Smooth muscle cell (in vitro differentiated cells): ENCODE results near the gene RPL37A. TPM values are rescaled to one million over a fixed set of nuclear protein-coding genes. Genes with fewer than 3 reads are reported as not detected.

Source experiments
- DNase-seq: peaks from one replicate; lab custom pipeline; 2025; ENCODE audit not compliant: unreplicated experiment; lab: John Stamatoyannopoulos, UW
- H2AFZ ChIP-seq: fragments of 200-600 bp; sonication (generic); 2 replicates; pipeline ENCODE4 v1.6.0; 2016; ENCODE audit warnings: antibody characterized with exemption, low read depth, mild to moderate bottlenecking
- H3F3A ChIP-seq: fragments of 200-600 bp; sonication (generic); 2 replicates; pipeline ENCODE4 v1.6.0; 2017; ENCODE audit warnings: antibody characterized with exemption, low read depth
- H3K27ac ChIP-seq: fragments of 200-600 bp; sonication (generic); 2 replicates; pipeline ENCODE4 v1.5.1; 2016; ENCODE audit warnings: low read depth, mild to moderate bottlenecking
- H3K27me3 ChIP-seq: fragments of 200-600 bp; sonication (generic); 2 replicates; pipeline ENCODE4 v1.6.1; 2016; ENCODE audit warnings: low read depth, mild to moderate bottlenecking
- H3K36me3 ChIP-seq: fragments of 200-600 bp; sonication (generic); 2 replicates; pipeline ENCODE4 v1.5.1; 2016; ENCODE audit warnings: low read depth
- H3K4me1 ChIP-seq: fragments of 200-600 bp; sonication (generic); 2 replicates; pipeline ENCODE4 v1.5.1; 2016; ENCODE audit warnings: low read depth
- H3K4me2 ChIP-seq: fragments of 200-600 bp; sonication (generic); 2 replicates; pipeline ENCODE4 v1.6.0; 2016; ENCODE audit warnings: mild to moderate bottlenecking
- H3K4me3 ChIP-seq: fragments of 200-600 bp; sonication (generic); 2 replicates; pipeline ENCODE4 v1.5.1; 2016; ENCODE audit warnings: mild to moderate bottlenecking
- H3K79me2 ChIP-seq: fragments of 200-600 bp; sonication (generic); 2 replicates; pipeline ENCODE4 v1.6.0; 2016; ENCODE audit warnings: low read depth, mild to moderate bottlenecking
- H3K9ac ChIP-seq: fragments of 200-600 bp; sonication (generic); 2 replicates; pipeline ENCODE4 v1.6.0; 2016; ENCODE audit warnings: low read depth
- H3K9me3 ChIP-seq: fragments of 200-600 bp; sonication (generic); replicated peaks from 2 replicates; pipeline ENCODE4 v1.5.1; 2016; ENCODE audit warnings: low read depth
- H4K20me1 ChIP-seq: fragments of 200-600 bp; sonication (generic); 2 replicates; pipeline ENCODE4 v1.6.0; 2016; ENCODE audit warnings: low read depth
- WGBS: methylation state at CpG from one replicate; pipeline ENCODE4 v1.1.7; 2016; ENCODE audit warnings: low lambda C conversion rate; 5-methylcytosine and 5-hydroxymethylcytosine counted together
- polyA plus RNA-seq: library from polyadenylated mRNA; unstranded; fragments of >200 nt; fragmentation: Nextera tagmentation; extraction: Ambion mirVana; gene quantifications from 2 replicates; pipeline ENCODE4 v1.2.1, GENCODE V29; 2016
- total RNA-seq: library from RNA; depleted of rRNA; stranded (reverse); fragments of >200 nt; gene quantifications from 2 replicates; pipeline ENCODE4 v1.2.3, GENCODE V29; 2014
- TF ChIP-seq, protein P1 (sequence below): fragments of 200-600 bp; sonication (generic); IDR thresholded peaks from 2 replicates; pipeline ENCODE4 v1.5.1; 2017; ENCODE audit warnings: borderline replicate concordance, mild to moderate bottlenecking, antibody characterized with exemption; ENCODE audit not compliant: insufficient read depth, poor library complexity, severe bottlenecking

Gene RPL37A
- total and polyA plus RNA-seq, 2 experiments from 2014 or later = 1,221 to 1,842 TPM

DNA sequence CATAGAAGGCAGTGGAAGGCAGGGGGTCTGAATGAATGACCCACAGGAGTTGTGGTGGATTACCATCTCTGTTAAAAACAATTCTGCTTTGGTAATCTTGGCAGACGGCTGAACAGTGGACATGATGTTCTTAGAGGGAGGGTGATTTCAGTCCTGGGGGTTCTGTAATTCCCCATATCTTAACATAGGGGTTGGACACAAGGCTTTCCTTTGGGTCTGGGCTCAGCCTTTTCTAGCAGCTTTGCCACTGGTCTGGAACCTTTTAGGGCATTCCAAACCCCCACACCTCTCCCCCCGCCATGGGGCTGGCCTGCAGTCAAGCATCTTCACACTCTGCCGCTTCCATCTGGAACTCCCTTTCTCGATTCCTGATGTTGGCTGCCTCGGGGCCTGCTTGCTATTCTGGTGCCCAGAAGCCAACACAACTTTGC lies 50.3 kb downstream of the RPL37A start:
- Histone ChIP-seq H3F3A (peaks cover 3% of the 10 kb centered on the region), H3K79me2 (no peaks in the 10 kb centered on the region), H3K27me3 (no peaks in the 10 kb centered on the region), H3K27ac (no peak overlapping the region), H4K20me1 (no peaks in the 10 kb centered on the region), H2AFZ (no peak overlapping the region), H3K4me2 (no peak overlapping the region), H3K4me1 (no peaks in the 10 kb centered on the region), H3K9me3 (no peaks in the 10 kb centered on the region), H3K9ac (no peak overlapping the region), H3K36me3 (no peaks in the 10 kb centered on the region), H3K4me3 (no peak overlapping the region)
- WGBS = 97% methylated on average over 5 of the region's 5 CpGs
- TF ChIP-seq, protein P1, sequence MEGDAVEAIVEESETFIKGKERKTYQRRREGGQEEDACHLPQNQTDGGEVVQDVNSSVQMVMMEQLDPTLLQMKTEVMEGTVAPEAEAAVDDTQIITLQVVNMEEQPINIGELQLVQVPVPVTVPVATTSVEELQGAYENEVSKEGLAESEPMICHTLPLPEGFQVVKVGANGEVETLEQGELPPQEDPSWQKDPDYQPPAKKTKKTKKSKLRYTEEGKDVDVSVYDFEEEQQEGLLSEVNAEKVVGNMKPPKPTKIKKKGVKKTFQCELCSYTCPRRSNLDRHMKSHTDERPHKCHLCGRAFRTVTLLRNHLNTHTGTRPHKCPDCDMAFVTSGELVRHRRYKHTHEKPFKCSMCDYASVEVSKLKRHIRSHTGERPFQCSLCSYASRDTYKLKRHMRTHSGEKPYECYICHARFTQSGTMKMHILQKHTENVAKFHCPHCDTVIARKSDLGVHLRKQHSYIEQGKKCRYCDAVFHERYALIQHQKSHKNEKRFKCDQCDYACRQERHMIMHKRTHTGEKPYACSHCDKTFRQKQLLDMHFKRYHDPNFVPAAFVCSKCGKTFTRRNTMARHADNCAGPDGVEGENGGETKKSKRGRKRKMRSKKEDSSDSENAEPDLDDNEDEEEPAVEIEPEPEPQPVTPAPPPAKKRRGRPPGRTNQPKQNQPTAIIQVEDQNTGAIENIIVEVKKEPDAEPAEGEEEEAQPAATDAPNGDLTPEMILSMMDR = no peak
- DNase-seq = no peak

DNA sequence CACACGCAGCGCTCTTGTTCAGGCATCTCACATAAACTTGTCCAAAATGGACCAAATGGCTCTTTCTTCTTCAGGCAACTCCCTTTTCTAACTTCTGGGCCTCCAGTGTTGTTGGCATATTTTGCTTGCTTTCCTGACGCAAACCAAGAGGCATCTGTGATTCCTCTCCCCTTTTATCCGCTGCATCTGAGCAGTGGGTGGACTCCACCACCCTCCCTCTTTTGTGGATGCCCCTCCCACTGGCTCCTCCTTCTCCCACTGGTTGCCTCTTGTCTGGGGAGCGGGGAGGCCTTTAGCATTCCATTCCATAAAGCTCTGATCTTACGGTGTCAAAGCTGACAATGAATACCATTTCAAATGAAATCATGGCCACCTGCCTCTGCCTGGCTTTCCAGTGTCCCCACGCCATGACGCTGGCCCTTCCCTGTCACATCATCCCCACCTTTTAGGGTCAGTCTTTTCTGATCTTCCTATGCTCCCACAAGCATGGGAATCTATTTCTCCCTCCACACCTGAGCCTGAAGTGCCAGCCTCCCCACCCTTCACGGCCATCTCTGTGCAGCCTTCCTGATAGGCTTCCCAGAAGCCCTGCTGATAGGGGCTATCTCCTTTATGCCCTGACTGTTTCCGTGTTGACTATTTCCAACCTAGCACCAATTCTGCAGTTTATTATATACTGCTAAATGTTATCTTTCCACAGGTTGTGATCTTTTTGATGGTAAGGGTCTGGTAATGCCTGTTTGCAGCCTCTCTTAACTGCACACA lies 51.5 kb downstream of the RPL37A start:
- TF ChIP-seq, protein P1 = no peak
- Histone ChIP-seq H3K36me3 (no peaks in the 10 kb centered on the region), H3F3A (peaks cover 3% of the 10 kb centered on the region), H3K4me3 (no peak overlapping the region), H3K27ac (no peak overlapping the region), H4K20me1 (no peaks in the 10 kb centered on the region), H3K27me3 (no peaks in the 10 kb centered on the region), H3K79me2 (no peaks in the 10 kb centered on the region), H2AFZ (no peak overlapping the region), H3K4me1 (no peaks in the 10 kb centered on the region), H3K9me3 (no peaks in the 10 kb centered on the region), H3K9ac (no peak overlapping the region), H3K4me2 (no peak overlapping the region)
- WGBS = 69% methylated on average over 10 of the region's 10 CpGs
- DNase-seq = no peak

DNA sequence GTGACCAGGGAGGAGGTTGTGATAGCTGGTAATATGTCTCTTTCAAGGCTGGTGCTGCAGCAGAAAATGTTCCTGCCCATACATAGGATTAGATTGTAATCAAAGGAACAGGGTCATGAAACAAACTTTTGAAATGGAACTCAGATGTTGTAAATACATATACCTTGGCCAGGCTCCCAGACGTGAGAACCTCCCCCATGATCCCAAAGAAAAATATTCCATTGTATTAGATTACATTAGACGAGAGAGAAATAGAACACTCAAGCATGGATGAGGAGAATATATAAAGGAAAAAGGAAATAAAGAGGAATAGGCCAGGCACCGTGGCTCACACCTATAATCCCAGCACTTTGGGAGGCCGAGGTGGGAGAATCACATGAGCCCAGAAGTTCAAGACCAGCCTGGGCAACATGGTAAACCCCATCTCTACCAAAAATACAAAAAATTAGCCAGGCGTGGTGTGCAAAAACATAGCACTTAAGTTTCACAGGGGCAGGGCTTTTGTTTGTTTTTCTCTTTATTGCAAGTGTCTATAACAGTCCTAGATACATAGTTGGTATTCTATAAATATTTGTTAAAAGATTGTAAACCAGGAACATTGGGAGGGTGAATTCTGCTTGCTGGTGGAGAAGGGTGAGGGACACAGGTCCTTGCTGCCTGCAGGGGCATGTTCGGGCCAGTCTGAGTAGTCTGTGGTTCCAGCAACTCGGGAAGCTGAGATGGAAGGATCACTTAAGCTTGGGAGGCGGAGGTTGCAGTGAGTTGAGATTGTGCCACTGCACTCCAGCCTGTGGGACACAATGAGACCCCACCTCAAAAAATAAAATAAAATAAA lies 52.8 kb downstream of the RPL37A start:
- H4K20me1 ChIP-seq = no peaks in the 10 kb centered on the region
- H3K9ac ChIP-seq = no peak overlapping the region
- H3K79me2 ChIP-seq = no peaks in the 10 kb centered on the region
- no peaks in the 10 kb centered on the region for H3K4me1 ChIP-seq
- H3K36me3 ChIP-seq = no peaks in the 10 kb centered on the region
- no peaks in the 10 kb centered on the region for H3K9me3 ChIP-seq
- peaks cover 3% of the 10 kb centered on the region for H3F3A ChIP-seq
- H2AFZ ChIP-seq = no peak overlapping the region
- no peaks in the 10 kb centered on the region for H3K27me3 ChIP-seq
- WGBS = 77% methylated on average over 8 of the region's 8 CpGs
- TF ChIP-seq, protein P1 = no peak
- H3K27ac ChIP-seq = no peak overlapping the region
- H3K4me3 ChIP-seq = no peak overlapping the region
- no peak overlapping the region for H3K4me2 ChIP-seq
- no peak for DNase-seq
